CD14-positive monocyte (primary cell): ENCODE measurements around the gene CETN2. TPM values are rescaled to one million over a fixed set of nuclear protein-coding genes. Genes with fewer than 3 reads are reported as not detected.

ENCODE experiments used
- DNase-seq, 3 donors: peaks; one replicate each; pipeline ENCODE4 v3.0.0-alpha.2; 2011 to 2022
- H2AFZ ChIP-seq: 2 replicates; pipeline ENCODE4 v1.6.0; 2012; ENCODE audit warnings: mild to moderate bottlenecking, low read depth, low read length, inconsistent platforms; ENCODE audit not compliant: insufficient read depth, poor library complexity, severe bottlenecking
- H3K27ac ChIP-seq, 2 donors: 1 replicate in 1 of 2; 2 replicates in 1 of 2; pipeline ENCODE4 v1.5.1; 2012 to 2013; ENCODE audit warnings: low read length in 2 of 2, control low read depth in 1 of 2, inconsistent platforms in 1 of 2, low read depth in 1 of 2, mild to moderate bottlenecking in 1 of 2
- H3K27me3 ChIP-seq, 2 donors: one replicate each; pipeline versions ENCODE4 v1.6.0 to v1.6.1; 2011 to 2013; ENCODE audit warnings: low read length in 2 of 2; ENCODE audit not compliant: control insufficient read depth in 2 of 2, insufficient read depth in 2 of 2
- H3K36me3 ChIP-seq, 2 donors: replicated peaks in 1 of 2; 1 replicate in 1 of 2; 2 replicates in 1 of 2; pipeline versions ENCODE4 v1.5.1 to v1.6.1; 2012 to 2013; ENCODE audit warnings: low read length in 2 of 2, control low read depth in 1 of 2, inconsistent platforms in 1 of 2, mild to moderate bottlenecking in 1 of 2; ENCODE audit not compliant: insufficient read depth in 2 of 2, control insufficient read depth in 1 of 2
- H3K4me1 ChIP-seq, 2 donors: 1 replicate in 1 of 2; 2 replicates in 1 of 2; pipeline versions ENCODE4 v1.5.1 to v1.6.1; 2012 to 2013; ENCODE audit warnings: low read length in 2 of 2, control low read depth in 1 of 2, inconsistent platforms in 1 of 2, mild to moderate bottlenecking in 1 of 2, moderate library complexity in 1 of 2; ENCODE audit not compliant: insufficient read depth in 2 of 2, control insufficient read depth in 1 of 2
- H3K4me2 ChIP-seq: replicated peaks from 2 replicates; pipeline ENCODE3; 2012; ENCODE audit warnings: low read length, moderate library complexity, mild to moderate bottlenecking; ENCODE audit not compliant: poor library complexity, severe bottlenecking; ENCODE audit errors: extremely low read depth
- H3K4me3 ChIP-seq, 3 experiments: fragments of 200-600 bp in 1 of 3; sonication (generic) in 1 of 3; replicated peaks in 1 of 3; 1 replicate in 2 of 3; 2 replicates in 1 of 3; pipeline ENCODE4 v1.5.1; 2011 to 2013; ENCODE audit warnings: low read length in 3 of 3, mild to moderate bottlenecking in 3 of 3, control low read depth in 2 of 3, low read depth in 2 of 3, inconsistent platforms in 1 of 3, moderate library complexity in 1 of 3
- H3K79me2 ChIP-seq: 2 replicates; pipeline ENCODE4 v1.6.0; 2012; ENCODE audit warnings: mild to moderate bottlenecking, control low read depth, inconsistent platforms, low read length, moderate library complexity; ENCODE audit not compliant: insufficient read depth
- H3K9ac ChIP-seq: 2 replicates; pipeline ENCODE4 v1.6.0; 2017; ENCODE audit warnings: low read length, mild to moderate bottlenecking; ENCODE audit not compliant: insufficient read depth, poor library complexity, severe bottlenecking
- H3K9me3 ChIP-seq, 2 donors: replicated peaks in 1 of 2; 1 replicate in 1 of 2; 2 replicates in 1 of 2; pipeline versions ENCODE4 v1.5.1 to v1.6.1; 2012 to 2013; ENCODE audit warnings: low read length in 2 of 2, control low read depth in 1 of 2; ENCODE audit not compliant: control insufficient read depth in 1 of 2, insufficient read depth in 1 of 2
- H4K20me1 ChIP-seq: 2 replicates; pipeline ENCODE4 v1.6.0; 2012; ENCODE audit warnings: mild to moderate bottlenecking, low read length, control low read depth, moderate library complexity; ENCODE audit not compliant: insufficient read depth
- H3K27ac Mint-ChIP-seq, 7 donors: one replicate each; pipeline ENCODE4 v1.8.0; 2020; ENCODE audit warnings: mild to moderate bottlenecking in 7 of 7, mixed read lengths in 7 of 7, moderate library complexity in 6 of 7, inconsistent platforms in 2 of 7
- H3K27me3 Mint-ChIP-seq, 3 donors: one replicate each; pipeline ENCODE4 v1.8.0; 2021 to 2022; ENCODE audit warnings: low read depth in 3 of 3, mild to moderate bottlenecking in 3 of 3, mixed read lengths in 3 of 3, moderate library complexity in 3 of 3, inconsistent platforms in 1 of 3
- H3K36me3 Mint-ChIP-seq, 2 donors: one replicate each; pipeline ENCODE4 v1.8.0; 2020; ENCODE audit warnings: mixed read lengths in 2 of 2, inconsistent platforms in 1 of 2, mild to moderate bottlenecking in 1 of 2
- H3K4me1 Mint-ChIP-seq: one replicate; pipeline ENCODE4 v1.8.0; 2020; ENCODE audit warnings: mild to moderate bottlenecking, mixed read lengths
- H3K4me3 Mint-ChIP-seq, 2 donors: one replicate each; pipeline ENCODE4 v1.8.0; 2020; ENCODE audit warnings: mild to moderate bottlenecking in 2 of 2, mixed read lengths in 2 of 2, moderate library complexity in 1 of 2
- H3K9me3 Mint-ChIP-seq, 7 donors: one replicate each; pipeline ENCODE4 v1.8.0; 2020 to 2022; ENCODE audit warnings: mixed read lengths in 7 of 7, mild to moderate bottlenecking in 6 of 7, moderate library complexity in 6 of 7, inconsistent platforms in 2 of 7
- WGBS: methylation state at CpG from one replicate; pipeline ENCODE4 v1.1.5; 2013; ENCODE audit warnings: missing lambda C conversion rate; ENCODE audit not compliant: insufficient coverage; 5-methylcytosine and 5-hydroxymethylcytosine counted together
- intact Hi-C, 2 donors: fragments of 100-400 bp; cut with micrococcal nuclease; formaldehyde crosslinking; loops; one replicate each; pipeline versions ENCODE4 v1.15.0 to v1.15.1; 2023
- polyA plus RNA-seq, 3 donors: library from polyadenylated mRNA; depleted of rRNA in 1 of 3; unstranded in 2 of 3; stranded (reverse) in 1 of 3; fragments of 300-500 nt in 2 of 3; fragments of >200 nt in 1 of 3; fragmentation: Illumina TruSeq in 2 of 3; gene quantifications; 1 replicate in 2 of 3; 2 replicates in 1 of 3; pipeline ENCODE4 v1.2.3, GENCODE V29; 2012 to 2021
- TF ChIP-seq, protein P1 (sequence below): fragments of 200-600 bp; IDR thresholded peaks from one replicate; pipeline ENCODE4 v1.8.0; 2022; ENCODE audit warnings: antibody characterized with exemption, mild to moderate bottlenecking

Gene CETN2
- polyA plus RNA-seq, 3 donors, result 5.4 to 26.7 (median 19.9) TPM

DNA sequence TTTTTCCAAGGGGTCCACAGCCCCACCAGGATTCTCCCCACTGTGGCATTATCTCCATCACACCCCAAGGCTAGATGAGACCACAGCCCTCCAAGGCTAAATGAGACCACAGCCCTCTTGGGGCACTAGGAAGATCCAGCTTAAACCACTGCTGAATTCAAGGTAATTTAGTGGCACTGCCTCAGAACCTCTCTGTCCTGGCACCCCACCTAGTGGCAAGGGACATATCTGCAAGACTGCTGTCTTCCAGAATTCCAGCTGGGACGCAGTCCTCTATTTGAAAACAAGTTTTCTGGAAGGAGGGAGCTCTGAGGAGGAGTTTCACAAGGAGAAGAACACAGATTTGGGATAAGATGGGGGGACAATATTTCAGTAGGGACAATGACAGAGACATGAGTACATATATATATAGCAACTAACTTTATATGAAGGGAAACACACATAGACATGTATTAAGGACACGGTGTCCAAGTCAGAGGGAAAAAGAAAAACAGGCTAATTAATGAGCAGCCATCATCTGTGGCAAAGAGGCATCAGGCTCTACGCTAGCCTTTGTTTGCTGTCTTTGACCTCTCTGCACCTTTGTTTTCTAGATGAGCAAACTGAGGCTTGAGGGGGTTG lies 9.3 kb downstream of the CETN2 start:
- Histone ChIP-seq H3K9ac (no peak overlapping the region), H3K79me2 (no peaks in the 10 kb centered on the region), H3K27me3 (peaks cover 0 to 7% of the 10 kb centered on the region in 2 donors), H3K36me3 (no peaks in the 10 kb centered on the region), H3K9me3 (no peaks in the 10 kb centered on the region), H3K4me1 (no peaks in the 10 kb centered on the region), H3K4me2 (no peak overlapping the region), H3K4me3 (no peak overlapping the region), H3K27ac (no peak overlapping the region), H2AFZ (no peak overlapping the region), H4K20me1 (no peaks in the 10 kb centered on the region)
- Mint-ChIP-seq H3K36me3 (no peaks in the 10 kb centered on the region), H3K9me3 (no peaks in the 10 kb centered on the region), H3K27me3 (peaks cover 2 to 18% (median 2%) of the 10 kb centered on the region in 3 donors), H3K4me3 (no peak overlapping the region), H3K4me1 (no peaks in the 10 kb centered on the region), H3K27ac (no peak overlapping the region)
- no peak for DNase-seq
- TF ChIP-seq, protein P1, sequence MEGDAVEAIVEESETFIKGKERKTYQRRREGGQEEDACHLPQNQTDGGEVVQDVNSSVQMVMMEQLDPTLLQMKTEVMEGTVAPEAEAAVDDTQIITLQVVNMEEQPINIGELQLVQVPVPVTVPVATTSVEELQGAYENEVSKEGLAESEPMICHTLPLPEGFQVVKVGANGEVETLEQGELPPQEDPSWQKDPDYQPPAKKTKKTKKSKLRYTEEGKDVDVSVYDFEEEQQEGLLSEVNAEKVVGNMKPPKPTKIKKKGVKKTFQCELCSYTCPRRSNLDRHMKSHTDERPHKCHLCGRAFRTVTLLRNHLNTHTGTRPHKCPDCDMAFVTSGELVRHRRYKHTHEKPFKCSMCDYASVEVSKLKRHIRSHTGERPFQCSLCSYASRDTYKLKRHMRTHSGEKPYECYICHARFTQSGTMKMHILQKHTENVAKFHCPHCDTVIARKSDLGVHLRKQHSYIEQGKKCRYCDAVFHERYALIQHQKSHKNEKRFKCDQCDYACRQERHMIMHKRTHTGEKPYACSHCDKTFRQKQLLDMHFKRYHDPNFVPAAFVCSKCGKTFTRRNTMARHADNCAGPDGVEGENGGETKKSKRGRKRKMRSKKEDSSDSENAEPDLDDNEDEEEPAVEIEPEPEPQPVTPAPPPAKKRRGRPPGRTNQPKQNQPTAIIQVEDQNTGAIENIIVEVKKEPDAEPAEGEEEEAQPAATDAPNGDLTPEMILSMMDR, result peak; percentile 50
- no CpG with 5 or more reads among the region's 3 CpGs for WGBS
- intact Hi-C loops, result no loop called here

DNA sequence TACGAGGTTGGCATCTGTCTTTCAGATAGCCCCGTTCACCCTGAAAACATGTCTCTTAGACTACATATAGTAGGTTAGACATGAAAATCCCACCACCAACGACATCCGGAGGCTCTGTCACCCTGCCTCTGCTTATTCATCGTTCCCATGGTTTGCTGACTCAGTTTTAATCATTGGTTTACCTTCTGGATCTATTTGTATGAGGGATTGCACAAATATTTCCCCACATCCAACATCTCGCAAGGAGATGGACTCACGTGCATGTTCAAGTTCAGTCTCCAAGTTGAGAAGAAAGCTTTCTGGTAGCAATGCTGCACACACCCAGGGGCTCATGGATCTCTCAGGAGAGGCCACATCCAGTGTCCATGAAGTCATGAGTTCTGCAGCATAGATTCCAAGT lies 10.8 kb downstream of the CETN2 start:
- no peak overlapping the region for H2AFZ ChIP-seq
- no peaks in the 10 kb centered on the region for H3K9me3 Mint-ChIP-seq
- no peaks in the 10 kb centered on the region for H3K36me3 Mint-ChIP-seq
- H3K27me3 ChIP-seq, result peaks cover 0 to 7% of the 10 kb centered on the region in 2 donors
- no peaks in the 10 kb centered on the region for H4K20me1 ChIP-seq
- WGBS, result no CpG with 5 or more reads among the region's 7 CpGs
- no peaks in the 10 kb centered on the region for H3K36me3 ChIP-seq
- H3K27ac ChIP-seq, result no peak overlapping the region
- H3K4me1 ChIP-seq, result no peaks in the 10 kb centered on the region
- DNase-seq, result no peak
- no peak overlapping the region for H3K4me3 Mint-ChIP-seq
- H3K4me1 Mint-ChIP-seq, result no peaks in the 10 kb centered on the region
- intact Hi-C loops, result no loop called here
- H3K79me2 ChIP-seq, result no peaks in the 10 kb centered on the region
- no peak overlapping the region for H3K4me3 ChIP-seq
- H3K9me3 ChIP-seq, result no peaks in the 10 kb centered on the region
- H3K9ac ChIP-seq, result no peak overlapping the region
- peaks cover 2 to 16% (median 2%) of the 10 kb centered on the region in 3 donors for H3K27me3 Mint-ChIP-seq
- no peak overlapping the region for H3K27ac Mint-ChIP-seq
- H3K4me2 ChIP-seq, result no peak overlapping the region
- TF ChIP-seq, protein P1, result no peak
